GM10847 (cell line): Measurements from ENCODE around the gene THOP1.

ENCODE experiments used
- POLR2A ChIP-seq: IDR thresholded peaks from 2 replicates; pipeline ENCODE4 v1.6.1; 2011; ENCODE audit not compliant: insufficient read length; ENCODE audit errors: extremely low read depth

Gene THOP1

GRCh38 chr19:2759362-2759761, 25.9 kb upstream of the THOP1 start:
- no peak for TF ChIP-seq POLR2A

GRCh38 chr19:2759965-2760364, 25.3 kb upstream of the THOP1 start:
- TF ChIP-seq POLR2A: no peak

GRCh38 chr19:2761309-2761677, 24.0 kb upstream of the THOP1 start:
- no peak for TF ChIP-seq POLR2A

- no peak for TF ChIP-seq POLR2A
These were observed 23.2 kb upstream of the THOP1 start for GRCh38 chr19:2761876-2762782.

- TF ChIP-seq POLR2A: no peak
These were observed 22.4 kb upstream of the THOP1 start for GRCh38 chr19:2762783-2763496.

GRCh38 chr19:2763687-2764086, 21.6 kb upstream of the THOP1 start:
- no peak for TF ChIP-seq POLR2A

- TF ChIP-seq POLR2A: no peak
These were observed 20.4 kb upstream of the THOP1 start for GRCh38 chr19:2764945-2765344.

- TF ChIP-seq POLR2A: no peak
These were observed 19.9 kb upstream of the THOP1 start for GRCh38 chr19:2765376-2765775.

GRCh38 chr19:2766594-2767372, 18.5 kb upstream of the THOP1 start:
- no peak for TF ChIP-seq POLR2A

GRCh38 chr19:2767688-2768087, 17.6 kb upstream of the THOP1 start:
- no peak for TF ChIP-seq POLR2A

GRCh38 chr19:2768365-2769132, 16.8 kb upstream of the THOP1 start:
- no peak for TF ChIP-seq POLR2A

- TF ChIP-seq POLR2A: no peak
These were observed 16.1 kb upstream of the THOP1 start for GRCh38 chr19:2769218-2769617.

GRCh38 chr19:2770055-2771013, 15.0 kb upstream of the THOP1 start:
- TF ChIP-seq POLR2A: no peak
